HepG2 (cell line): Measurements from ENCODE around the gene ABL2. TPM values are rescaled to one million over a fixed set of nuclear protein-coding genes. Genes with fewer than 3 reads are reported as not detected.

Experiments used
- CCAR2 ChIP-seq: fragments of 200-400 bp; formaldehyde crosslinking; optimal IDR thresholded peaks from 2 replicates; pipeline ENCODE3; 2018; ENCODE audit warnings: low read depth, mild to moderate bottlenecking, low read length, moderate library complexity
- FOXA1 ChIP-seq, 2 experiments: fragments of 450-650 bp in 1 of 2; sonication (generic) in 1 of 2; formaldehyde crosslinking in 1 of 2; IDR thresholded peaks; 2 replicates each; pipeline versions ENCODE4 v1.4.0 to v1.6.1; 2016 to 2020; ENCODE audit warnings: missing genetic modification reagents in 1 of 2
- GATA4 ChIP-seq: sonication (generic); IDR thresholded peaks from 2 replicates; pipeline ENCODE4 v1.6.1; 2016; ENCODE audit warnings: antibody characterized with exemption, low read depth, borderline replicate concordance
- JUNB ChIP-seq: sonication (generic); formaldehyde crosslinking; IDR thresholded peaks from 2 replicates; pipeline ENCODE4 v1.8.0; 2022; ENCODE audit warnings: missing genetic modification reagents, mild to moderate bottlenecking, borderline replicate concordance
- KDM5B ChIP-seq: sonication (generic); formaldehyde crosslinking; IDR thresholded peaks from 2 replicates; pipeline ENCODE4 v1.4.0; 2020; ENCODE audit warnings: missing genetic modification reagents, mild to moderate bottlenecking, borderline replicate concordance
- NBN ChIP-seq: fragments of 450-650 bp; conservative IDR thresholded peaks from 2 replicates; pipeline ENCODE4 v1.6.1; 2017
- SRSF1 ChIP-seq: fragments of 200-400 bp; formaldehyde crosslinking; optimal IDR thresholded peaks from 2 replicates; pipeline ENCODE3; 2017; ENCODE audit warnings: mild to moderate bottlenecking, low read depth, low read length, moderate library complexity
- SRSF4 ChIP-seq: fragments of 200-400 bp; formaldehyde crosslinking; IDR thresholded peaks from one replicate; pipeline ENCODE4 v1.6.1; 2018; ENCODE audit warnings: mild to moderate bottlenecking, low read depth, low read length, moderate library complexity; ENCODE audit not compliant: poor library complexity, severe bottlenecking
- TRAFD1 ChIP-seq: sonication (generic); formaldehyde crosslinking; IDR thresholded peaks from 2 replicates; pipeline ENCODE4 v1.5.1; 2020; ENCODE audit warnings: missing genetic modification reagents, mild to moderate bottlenecking, borderline replicate concordance
- YY1 ChIP-seq: IDR thresholded peaks from 2 replicates; pipeline ENCODE4 v1.6.1; 2011; ENCODE audit warnings: low read length, low read depth, moderate library complexity, mild to moderate bottlenecking; ENCODE audit not compliant: insufficient read depth, insufficient replicate concordance
- ZBED4 ChIP-seq: sonication (generic); formaldehyde crosslinking; IDR thresholded peaks from 2 replicates; pipeline ENCODE4 v1.4.0; 2020; ENCODE audit warnings: missing genetic modification reagents, borderline replicate concordance
- ZKSCAN1 ChIP-seq: fragments of 150-350 bp; IDR thresholded peaks from 2 replicates; pipeline ENCODE4 v1.6.1; 2014; ENCODE audit warnings: low read length
- ZNF263 ChIP-seq: sonication (generic); formaldehyde crosslinking; IDR thresholded peaks from 2 replicates; pipeline ENCODE4 v1.4.0; 2020; ENCODE audit warnings: missing genetic modification reagents
- ZNF446 ChIP-seq: sonication (generic); formaldehyde crosslinking; IDR thresholded peaks from 2 replicates; pipeline ENCODE4 v1.5.0; 2020; ENCODE audit warnings: mild to moderate bottlenecking, missing genetic modification reagents
- ZNF557 ChIP-seq: sonication (generic); formaldehyde crosslinking; IDR thresholded peaks from 2 replicates; pipeline ENCODE4 v1.4.0; 2020; ENCODE audit warnings: missing genetic modification reagents
- ZNF7 ChIP-seq: IDR thresholded peaks from 2 replicates; pipeline ENCODE4 v1.6.1; 2016; ENCODE audit warnings: missing biosample characterization, missing genetic modification reagents
- polyA plus RNA-seq, 8 experiments: library from polyadenylated mRNA; depleted of rRNA in 3 of 8; stranded (reverse) in 7 of 8; unstranded in 1 of 8; fragments of >200 nt; fragmentation: Illumina TruSeq in 4 of 8; extraction: Trizol in 4 of 8; gene quantifications; 2 replicates each; pipeline versions ENCODE4 v1.2.1 to v1.2.3, GENCODE V29; 2011 to 2016; ENCODE audit warnings: low read depth in 4 of 8, missing spikeins in 1 of 8, mixed read lengths in 1 of 8; ENCODE audit not compliant: insufficient read depth in 1 of 8
- total RNA-seq, 5 experiments: library from RNA; depleted of rRNA; stranded (reverse); fragments of >200 nt; fragmentation: Illumina TruSeq; extraction: Trizol; gene quantifications; 2 replicates each; pipeline ENCODE4 v1.2.3, GENCODE V29; 2016; ENCODE audit warnings: low read depth in 1 of 5
- TF ChIP-seq, protein P1 (sequence below): sonication (generic); formaldehyde crosslinking; IDR thresholded peaks from 2 replicates; pipeline ENCODE4 v1.8.0; 2023; ENCODE audit warnings: mild to moderate bottlenecking, missing genetic modification reagents
- TF ChIP-seq, protein P2 (sequence below): sonication (generic); formaldehyde crosslinking; IDR thresholded peaks from 2 replicates; pipeline ENCODE4 v1.4.0; 2020; ENCODE audit warnings: mild to moderate bottlenecking, missing genetic modification reagents, borderline replicate concordance
- TF ChIP-seq, protein P3 (sequence below): sonication (generic); formaldehyde crosslinking; IDR thresholded peaks from 2 replicates; pipeline ENCODE4 v1.5.0; 2020; ENCODE audit warnings: missing genetic modification reagents

Gene ABL2
- total and polyA plus RNA-seq, 2 of the 13 experiments (the other 11 are each of a cell fraction or from before 2014, with no cell fraction given) = 5.8 to 6.0 TPM

GRCh38 chr1:179081687-179082332, 147.7 kb downstream of the ABL2 start, which contains the start of gene TOR3A (continued):
- no peak for TF ChIP-seq SRSF4
- 0 out of 2 replicates have a peak, but pooled peaks have one; percentile 53 for TF ChIP-seq ZNF557 (CRISPR knock-in tag)
- TF ChIP-seq TRAFD1 (CRISPR knock-in tag) = no peak
- TF ChIP-seq JUNB (CRISPR knock-in tag) = no peak
- TF ChIP-seq, protein P1, sequence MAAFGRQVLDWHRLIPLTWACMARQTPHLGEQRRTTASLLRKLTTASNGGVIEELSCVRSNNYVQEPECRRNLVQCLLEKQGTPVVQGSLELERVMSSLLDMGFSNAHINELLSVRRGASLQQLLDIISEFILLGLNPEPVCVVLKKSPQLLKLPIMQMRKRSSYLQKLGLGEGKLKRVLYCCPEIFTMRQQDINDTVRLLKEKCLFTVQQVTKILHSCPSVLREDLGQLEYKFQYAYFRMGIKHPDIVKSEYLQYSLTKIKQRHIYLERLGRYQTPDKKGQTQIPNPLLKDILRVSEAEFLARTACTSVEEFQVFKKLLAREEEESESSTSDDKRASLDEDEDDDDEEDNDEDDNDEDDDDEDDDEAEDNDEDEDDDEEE (CRISPR knock-in tag) = peak; percentile 82
- peak; percentile 73 for TF ChIP-seq ZBED4
- TF ChIP-seq SRSF1 = no peak
- TF ChIP-seq, protein P2, sequence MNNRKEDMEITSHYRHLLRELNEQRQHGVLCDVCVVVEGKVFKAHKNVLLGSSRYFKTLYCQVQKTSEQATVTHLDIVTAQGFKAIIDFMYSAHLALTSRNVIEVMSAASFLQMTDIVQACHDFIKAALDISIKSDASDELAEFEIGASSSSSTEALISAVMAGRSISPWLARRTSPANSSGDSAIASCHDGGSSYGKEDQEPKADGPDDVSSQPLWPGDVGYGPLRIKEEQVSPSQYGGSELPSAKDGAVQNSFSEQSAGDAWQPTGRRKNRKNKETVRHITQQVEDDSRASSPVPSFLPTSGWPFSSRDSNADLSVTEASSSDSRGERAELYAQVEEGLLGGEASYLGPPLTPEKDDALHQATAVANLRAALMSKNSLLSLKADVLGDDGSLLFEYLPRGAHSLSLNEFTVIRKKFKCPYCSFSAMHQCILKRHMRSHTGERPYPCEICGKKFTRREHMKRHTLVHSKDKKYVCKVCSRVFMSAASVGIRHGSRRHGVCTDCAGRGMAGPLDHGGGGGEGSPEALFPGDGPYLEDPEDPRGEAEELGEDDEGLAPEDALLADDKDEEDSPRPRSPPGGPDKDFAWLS (CRISPR knock-in tag) = peak; percentile 88; the same call in 1 of the 2 replicates
- peak; percentile 94 for TF ChIP-seq ZNF446 (CRISPR knock-in tag)
- TF ChIP-seq NBN = no peak
- TF ChIP-seq ZNF7 (CRISPR knock-in tag) = no peak
- TF ChIP-seq, protein P3, sequence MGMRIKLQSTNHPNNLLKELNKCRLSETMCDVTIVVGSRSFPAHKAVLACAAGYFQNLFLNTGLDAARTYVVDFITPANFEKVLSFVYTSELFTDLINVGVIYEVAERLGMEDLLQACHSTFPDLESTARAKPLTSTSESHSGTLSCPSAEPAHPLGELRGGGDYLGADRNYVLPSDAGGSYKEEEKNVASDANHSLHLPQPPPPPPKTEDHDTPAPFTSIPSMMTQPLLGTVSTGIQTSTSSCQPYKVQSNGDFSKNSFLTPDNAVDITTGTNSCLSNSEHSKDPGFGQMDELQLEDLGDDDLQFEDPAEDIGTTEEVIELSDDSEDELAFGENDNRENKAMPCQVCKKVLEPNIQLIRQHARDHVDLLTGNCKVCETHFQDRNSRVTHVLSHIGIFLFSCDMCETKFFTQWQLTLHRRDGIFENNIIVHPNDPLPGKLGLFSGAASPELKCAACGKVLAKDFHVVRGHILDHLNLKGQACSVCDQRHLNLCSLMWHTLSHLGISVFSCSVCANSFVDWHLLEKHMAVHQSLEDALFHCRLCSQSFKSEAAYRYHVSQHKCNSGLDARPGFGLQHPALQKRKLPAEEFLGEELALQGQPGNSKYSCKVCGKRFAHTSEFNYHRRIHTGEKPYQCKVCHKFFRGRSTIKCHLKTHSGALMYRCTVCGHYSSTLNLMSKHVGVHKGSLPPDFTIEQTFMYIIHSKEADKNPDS (CRISPR knock-in tag) = no peak
- TF ChIP-seq KDM5B (CRISPR knock-in tag) = peak; percentile 73
- TF ChIP-seq FOXA1 (IDR thresholded peaks at IDR 0.05) = no peak
- no peak for TF ChIP-seq FOXA1 (CRISPR knock-in tag; IDR thresholded peaks at IDR 0.05)
- peak; percentile 27 for TF ChIP-seq YY1
- TF ChIP-seq CCAR2 = no peak
- TF ChIP-seq GATA4 = 0 out of 2 replicates have a peak, but pooled peaks have one; percentile 18
- no peak for TF ChIP-seq ZKSCAN1
- no peak for TF ChIP-seq ZNF263 (CRISPR knock-in tag)
